Upper lobe of left lung (tissue), 4 donors: ENCODE measurements around the gene TEX47.

Experiments
- POLR2A ChIP-seq, 4 donors: fragments of 450-650 bp; IDR thresholded peaks; one replicate each; pipeline ENCODE4 v1.5.1; 2016 to 2017; ENCODE audit warnings: antibody characterized with exemption in 4 of 4, mild to moderate bottlenecking in 2 of 4
- TF ChIP-seq, protein P1 (sequence below), 6 experiments: fragments of 450-650 bp in 4 of 6; fragments of 200-600 bp in 2 of 6; sonication (generic) in 2 of 6; IDR thresholded peaks; one replicate each; pipeline ENCODE4 v1.5.1; 2016 to 2019; ENCODE audit warnings: antibody characterized with exemption in 6 of 6

DNA sequence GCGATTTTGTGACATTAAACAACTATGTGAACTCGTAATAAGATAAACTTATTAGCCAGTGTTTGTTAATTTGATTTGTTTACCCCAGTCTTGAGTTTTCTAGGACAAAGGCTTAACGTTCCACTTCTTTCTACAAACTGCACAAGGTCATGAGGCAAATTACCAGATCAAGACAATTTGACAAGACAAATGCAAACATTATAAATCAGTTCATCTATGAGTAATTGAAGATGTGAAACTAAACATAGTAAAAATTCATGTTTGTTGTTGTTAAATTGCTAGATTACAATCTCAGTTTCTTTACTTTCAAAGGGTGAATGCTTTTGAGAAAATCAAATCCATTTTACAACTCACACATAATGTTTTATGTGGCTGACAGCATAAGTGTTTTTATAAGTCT is 49.4 kb downstream of the TEX47 start:
- no peak for TF ChIP-seq POLR2A (IDR thresholded peaks at IDR 0.05)
- TF ChIP-seq, protein P1, sequence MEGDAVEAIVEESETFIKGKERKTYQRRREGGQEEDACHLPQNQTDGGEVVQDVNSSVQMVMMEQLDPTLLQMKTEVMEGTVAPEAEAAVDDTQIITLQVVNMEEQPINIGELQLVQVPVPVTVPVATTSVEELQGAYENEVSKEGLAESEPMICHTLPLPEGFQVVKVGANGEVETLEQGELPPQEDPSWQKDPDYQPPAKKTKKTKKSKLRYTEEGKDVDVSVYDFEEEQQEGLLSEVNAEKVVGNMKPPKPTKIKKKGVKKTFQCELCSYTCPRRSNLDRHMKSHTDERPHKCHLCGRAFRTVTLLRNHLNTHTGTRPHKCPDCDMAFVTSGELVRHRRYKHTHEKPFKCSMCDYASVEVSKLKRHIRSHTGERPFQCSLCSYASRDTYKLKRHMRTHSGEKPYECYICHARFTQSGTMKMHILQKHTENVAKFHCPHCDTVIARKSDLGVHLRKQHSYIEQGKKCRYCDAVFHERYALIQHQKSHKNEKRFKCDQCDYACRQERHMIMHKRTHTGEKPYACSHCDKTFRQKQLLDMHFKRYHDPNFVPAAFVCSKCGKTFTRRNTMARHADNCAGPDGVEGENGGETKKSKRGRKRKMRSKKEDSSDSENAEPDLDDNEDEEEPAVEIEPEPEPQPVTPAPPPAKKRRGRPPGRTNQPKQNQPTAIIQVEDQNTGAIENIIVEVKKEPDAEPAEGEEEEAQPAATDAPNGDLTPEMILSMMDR (IDR thresholded peaks at IDR 0.05) = no peak
